ENCODE data around the gene SRRT. TPM values are rescaled to one million over a fixed set of nuclear protein-coding genes. Genes with fewer than 3 reads are reported as not detected.

SRRT gene
- total and polyA plus RNA-seq, 2 donors (not counting 3 experiments of a cell fraction or from before 2014, with no cell fraction given): 58.6 to 199 TPM

GRCh38 chr7:100865938-100866728, 8.8 kb upstream of the SRRT start:
- Histone ChIP-seq H3K9me3 (replicated peaks; ENCODE audit: control insufficient read depth, insufficient read depth, low read length) (no peaks in the 10 kb centered on the region), H3K4me1 (ENCODE audit: control insufficient read depth, extremely low read depth, insufficient read depth, low read length) (peaks cover 36% of the 10 kb centered on the region), H3K79me2 (ENCODE audit: control insufficient read depth, insufficient read depth, low read length) (peaks cover 25% of the 10 kb centered on the region), H3K4me3 (replicated peaks in 1 of 3; ENCODE audit: insufficient read depth in 1 of 3, low read depth in 1 of 3, low read length in 3 of 3) (peak overlapping the region in 1 of 3 experiments; percentile 87), H3K4me2 (ENCODE audit: insufficient read depth, low read length) (peak overlapping the region; percentile 86), H3K9ac (replicated peaks; ENCODE audit: extremely low read depth, insufficient read depth, low read length) (peak overlapping the region; percentile 98), H3K9me1 (replicated peaks; ENCODE audit: control insufficient read depth, extremely low read depth, insufficient read depth, low read length) (no peaks in the 10 kb centered on the region), H3K36me3 (ENCODE audit: control insufficient read depth in 2 of 2, extremely low read depth in 1 of 2, insufficient read depth in 2 of 2, low read length in 2 of 2) (peaks cover 4 to 11% of the 10 kb centered on the region in 2 experiments), H2AFZ (ENCODE audit: low read depth, low read length) (no peak overlapping the region), H3K27me3 (ENCODE audit: control insufficient read depth in 2 of 2, insufficient read depth in 2 of 2, low read length in 2 of 2) (no peaks in the 10 kb centered on the region), H4K20me1 (replicated peaks; ENCODE audit: control insufficient read depth, extremely low read depth, insufficient read depth, low read length) (no peaks in the 10 kb centered on the region), H3K27ac (ENCODE audit: insufficient read depth, low read depth, low read length) (peak overlapping the region; percentile 90)
- dilution Hi-C loops (cut with MboI; ENCODE audit: extremely low pct_ligation_motif_present, low sequenced_read_pairs) (no loop called here), intact Hi-C loops (cut with micrococcal nuclease) (loop anchor here (1.0 to 10.0 kb wide), 3 partner anchors 64 to 281 kb away; partner anchors contain the start of genes FBXO24 and LRCH4)
- BruUV-seq (replicated peaks): no TSS peak
- CTCF ChIA-PET: interaction anchor here (1.0 to 1.5 kb wide), 2 partner anchors 24 to 161 kb away, joined by 4 to 5 read pairs; partner anchors contain the start of genes POP7 and UFSP1
- FAIRE-seq: peak; percentile 88
- POLR2A ChIA-PET: interaction anchor here (1.0 kb wide), 1 partner anchor 9 kb away, joined by 4 read pairs; the partner anchor contains the start of gene SRRT
- DNase-seq (ENCODE audit: low read depth, low spot score): peak; percentile 67
- TF ChIP-seq CTCF (IDR thresholded peaks at IDR 0.05; ENCODE audit: extremely low read depth in 1 of 2, insufficient read depth in 1 of 2, low read depth in 1 of 2, low read length in 2 of 2): no peak
- no peak for TF ChIP-seq MAX (IDR thresholded peaks at IDR 0.05; ENCODE audit: insufficient read depth, insufficient read length)
- TF ChIP-seq POLR2A (IDR thresholded peaks at IDR 0.05; ENCODE audit: low read depth, low read length): no peak
- TF ChIP-seq POLR2AphosphoS5 (IDR thresholded peaks at IDR 0.05; ENCODE audit: insufficient read depth, low read depth, low read length): peak; percentile 64
- no peak for TF ChIP-seq JUN (IDR thresholded peaks at IDR 0.05; ENCODE audit: borderline replicate concordance, insufficient read depth, insufficient read length, low read depth)
- no peak for TF ChIP-seq FOS (IDR thresholded peaks at IDR 0.05; ENCODE audit: borderline replicate concordance, insufficient read depth, low read length)
- no peak for TF ChIP-seq GATA2 (IDR thresholded peaks at IDR 0.05; ENCODE audit: insufficient read depth, insufficient read length, low read depth, low read length)
